ENCODE results near the gene GNB2.

GNB2 gene

GRCh38 chr7:100726996-100727761, 53.6 kb downstream of the GNB2 start:
- H2AFZ ChIP-seq (ENCODE audit: low read depth): no peak overlapping the region
- H3K4me1 ChIP-seq (ENCODE audit: low read depth, poor library complexity, severe bottlenecking): no peaks in the 10 kb centered on the region
- H3K9ac ChIP-seq: no peak overlapping the region
- TF ChIP-seq CTCF (conservative IDR thresholded peaks at IDR 0.05; ENCODE audit: low read depth, low read length): no peak
- H3K79me2 ChIP-seq (ENCODE audit: insufficient read depth, low read depth): no peaks in the 10 kb centered on the region
- no peaks in the 10 kb centered on the region for H3K36me3 ChIP-seq (ENCODE audit: insufficient read depth)
- no peak overlapping the region for H3K4me2 ChIP-seq
- H3K27me3 ChIP-seq (ENCODE audit: insufficient read depth, low read depth): peaks cover 95% of the 10 kb centered on the region
- H3K4me3 ChIP-seq (IDR thresholded peaks at IDR 0.05; ENCODE audit: insufficient read depth, low read depth, low read length): no peak overlapping the region
- no peak overlapping the region for H3K27ac ChIP-seq
- no peaks in the 10 kb centered on the region for H4K20me1 ChIP-seq (ENCODE audit: insufficient read depth)

GRCh38 chr7:100728196-100728595, 54.7 kb downstream of the GNB2 start:
- H3K4me2 ChIP-seq: no peak overlapping the region
- no peak for TF ChIP-seq CTCF (conservative IDR thresholded peaks at IDR 0.05; ENCODE audit: low read depth, low read length)
- no peak overlapping the region for H3K27ac ChIP-seq
- H3K79me2 ChIP-seq (ENCODE audit: insufficient read depth, low read depth): no peaks in the 10 kb centered on the region
- H3K36me3 ChIP-seq (ENCODE audit: insufficient read depth): no peaks in the 10 kb centered on the region
- no peak overlapping the region for H2AFZ ChIP-seq (ENCODE audit: low read depth)
- no peak overlapping the region for H3K9ac ChIP-seq
- H4K20me1 ChIP-seq (ENCODE audit: insufficient read depth): no peaks in the 10 kb centered on the region
- H3K4me1 ChIP-seq (ENCODE audit: low read depth, poor library complexity, severe bottlenecking): no peaks in the 10 kb centered on the region
- no peak overlapping the region for H3K4me3 ChIP-seq (IDR thresholded peaks at IDR 0.05; ENCODE audit: insufficient read depth, low read depth, low read length)
- H3K27me3 ChIP-seq (ENCODE audit: insufficient read depth, low read depth): peaks cover 95% of the 10 kb centered on the region

Data from KMS-11 (cell line).